ENCODE measurements around the gene CUBN. TPM values are rescaled to one million over a fixed set of nuclear protein-coding genes. Genes with fewer than 3 reads are reported as not detected.
A peak's percentile ranks its signal among the peaks of the same experiment; 100 is the strongest.

The CUBN gene
- total RNA-seq, 2 donors from 2014 or later = 0.75 to 1.3 TPM

- peak; percentile 63 for DNase-seq
- Mint-ChIP-seq H3K4me3 (no peak overlapping the region), H3K27ac (peak overlapping the region; percentile 48), H3K4me1 (peaks cover 19% of the 10 kb centered on the region), H3K36me3 (ENCODE audit: low read depth) (no peaks in the 10 kb centered on the region), H3K27me3 (ENCODE audit: insufficient read depth) (no peaks in the 10 kb centered on the region), H3K9me3 (no peaks in the 10 kb centered on the region)
- TF ChIP-seq CTCF (conservative IDR thresholded peaks at IDR 0.05) = peak; percentile 21
- Histone ChIP-seq H3K9me3 (ENCODE audit: control insufficient read depth, low read length) (no peaks in the 10 kb centered on the region), H3K27me3 (ENCODE audit: control insufficient read depth, insufficient read depth, low read length, poor library complexity, severe bottlenecking) (no peaks in the 10 kb centered on the region), H3K4me3 (ENCODE audit: low read length) (no peak overlapping the region), H3K9ac (ENCODE audit: extremely low read depth, low read length, poor library complexity, severe bottlenecking) (no peak overlapping the region), H3K36me3 (ENCODE audit: control insufficient read depth, insufficient read depth, low read length) (no peaks in the 10 kb centered on the region), H3K27ac (ENCODE audit: low read depth, low read length) (peak overlapping the region; percentile 45), H3K4me1 (ENCODE audit: control insufficient read depth, insufficient read depth, low read length) (no peaks in the 10 kb centered on the region)
- 84 to 86% methylated on average over 5 to 6 of the region's 6 CpGs for WGBS, 2 experiments (ENCODE audit: insufficient coverage in 1 of 2, insufficient read length in 1 of 2)
Observed at GRCh38 chr10:17062955-17063484, 66.6 kb downstream of the CUBN start.

- 40 to 82% methylated on average over 1 to 2 of the region's 2 CpGs for WGBS, 2 experiments (ENCODE audit: insufficient coverage in 1 of 2, insufficient read length in 1 of 2)
- Histone ChIP-seq H3K4me3 (ENCODE audit: low read length) (no peak overlapping the region), H3K27ac (ENCODE audit: low read depth, low read length) (no peak overlapping the region), H3K27me3 (ENCODE audit: control insufficient read depth, insufficient read depth, low read length, poor library complexity, severe bottlenecking) (no peaks in the 10 kb centered on the region), H3K4me1 (ENCODE audit: control insufficient read depth, insufficient read depth, low read length) (no peaks in the 10 kb centered on the region), H3K36me3 (ENCODE audit: control insufficient read depth, insufficient read depth, low read length) (no peaks in the 10 kb centered on the region), H3K9ac (ENCODE audit: extremely low read depth, low read length, poor library complexity, severe bottlenecking) (no peak overlapping the region), H3K9me3 (ENCODE audit: control insufficient read depth, low read length) (no peaks in the 10 kb centered on the region)
- Mint-ChIP-seq H3K9me3 (no peaks in the 10 kb centered on the region), H3K4me3 (no peak overlapping the region), H3K4me1 (peaks cover 19% of the 10 kb centered on the region), H3K27ac (peak overlapping the region; percentile 48), H3K36me3 (ENCODE audit: low read depth) (no peaks in the 10 kb centered on the region), H3K27me3 (ENCODE audit: insufficient read depth) (no peaks in the 10 kb centered on the region)
- DNase-seq = no peak
- TF ChIP-seq CTCF (conservative IDR thresholded peaks at IDR 0.05) = no peak
Observed at GRCh38 chr10:17062493-17062892, 67.1 kb downstream of the CUBN start.

GRCh38 chr10:17062009-17062408, 67.6 kb downstream of the CUBN start:
- Mint-ChIP-seq H3K27ac (no peak overlapping the region), H3K4me1 (peaks cover 19% of the 10 kb centered on the region), H3K9me3 (no peaks in the 10 kb centered on the region), H3K4me3 (no peak overlapping the region), H3K36me3 (ENCODE audit: low read depth) (no peaks in the 10 kb centered on the region), H3K27me3 (ENCODE audit: insufficient read depth) (no peaks in the 10 kb centered on the region)
- WGBS, 2 experiments (ENCODE audit: insufficient coverage in 1 of 2, insufficient read length in 1 of 2) = 95% methylated on average over 6 of the region's 7 CpGs
- Histone ChIP-seq H3K27ac (ENCODE audit: low read depth, low read length) (no peak overlapping the region), H3K9ac (ENCODE audit: extremely low read depth, low read length, poor library complexity, severe bottlenecking) (no peak overlapping the region), H3K4me3 (ENCODE audit: low read length) (no peak overlapping the region), H3K4me1 (ENCODE audit: control insufficient read depth, insufficient read depth, low read length) (no peaks in the 10 kb centered on the region), H3K27me3 (ENCODE audit: control insufficient read depth, insufficient read depth, low read length, poor library complexity, severe bottlenecking) (no peaks in the 10 kb centered on the region), H3K36me3 (ENCODE audit: control insufficient read depth, insufficient read depth, low read length) (no peaks in the 10 kb centered on the region), H3K9me3 (ENCODE audit: control insufficient read depth, low read length) (no peaks in the 10 kb centered on the region)
- TF ChIP-seq CTCF (conservative IDR thresholded peaks at IDR 0.05) = no peak
- no peak for DNase-seq

Measured in endodermal cell (in vitro differentiated cells).